Duodenal mucosa (tissue), 2 donors: ENCODE measurements around the gene CACNA1I.

Source experiments
- H3K27ac ChIP-seq: one replicate; pipeline ENCODE4 v1.7.0; 2013; ENCODE audit warnings: low read depth, low read length
- H3K27me3 ChIP-seq, 2 donors: one replicate each; pipeline ENCODE4 v1.7.0; 2013; ENCODE audit warnings: low read length in 2 of 2, control low read depth in 1 of 2; ENCODE audit not compliant: insufficient read depth in 2 of 2, control insufficient read depth in 1 of 2
- H3K36me3 ChIP-seq, 2 donors: one replicate each; pipeline ENCODE4 v1.7.0; 2013; ENCODE audit warnings: low read length in 2 of 2, control low read depth in 1 of 2; ENCODE audit not compliant: insufficient read depth in 2 of 2, control insufficient read depth in 1 of 2
- H3K4me1 ChIP-seq, 2 donors: one replicate each; pipeline ENCODE4 v1.7.0; 2013; ENCODE audit warnings: low read length in 2 of 2, control low read depth in 1 of 2; ENCODE audit not compliant: insufficient read depth in 2 of 2, control insufficient read depth in 1 of 2
- H3K4me3 ChIP-seq, 2 donors: one replicate each; pipeline ENCODE4 v1.7.0; 2013; ENCODE audit warnings: low read length in 2 of 2, low read depth in 1 of 2
- H3K9ac ChIP-seq, 2 donors: one replicate each; pipeline ENCODE4 v1.7.0; 2013; ENCODE audit warnings: low read length in 2 of 2, low read depth in 1 of 2
- H3K9me3 ChIP-seq, 2 donors: one replicate each; pipeline ENCODE4 v1.7.0; 2013; ENCODE audit warnings: low read length in 2 of 2, control low read depth in 1 of 2; ENCODE audit not compliant: control insufficient read depth in 1 of 2

Gene CACNA1I

GRCh38 chr22:39622881-39623367 is 52.4 kb downstream of the CACNA1I start:
- Histone ChIP-seq H3K27me3 (peaks cover 14 to 39% of the 10 kb centered on the region in 2 donors), H3K4me3 (no peak overlapping the region), H3K9me3 (no peaks in the 10 kb centered on the region), H3K36me3 (no peaks in the 10 kb centered on the region), H3K4me1 (no peaks in the 10 kb centered on the region), H3K9ac (no peak overlapping the region), H3K27ac (no peak overlapping the region)

GRCh38 chr22:39623603-39624500 is 53.3 kb downstream of the CACNA1I start:
- no peaks in the 10 kb centered on the region for H3K4me1 ChIP-seq
- H3K36me3 ChIP-seq: no peaks in the 10 kb centered on the region
- H3K27ac ChIP-seq: no peak overlapping the region
- H3K27me3 ChIP-seq: peaks cover 14 to 32% of the 10 kb centered on the region in 2 donors
- H3K9ac ChIP-seq: no peak overlapping the region
- H3K4me3 ChIP-seq: no peak overlapping the region
- H3K9me3 ChIP-seq: no peaks in the 10 kb centered on the region

- Histone ChIP-seq H3K36me3 (no peaks in the 10 kb centered on the region), H3K9ac (no peak overlapping the region), H3K9me3 (no peaks in the 10 kb centered on the region), H3K4me3 (no peak overlapping the region), H3K27me3 (peaks cover 14 to 29% of the 10 kb centered on the region in 2 donors), H3K4me1 (no peaks in the 10 kb centered on the region), H3K27ac (no peak overlapping the region)
Observed at GRCh38 chr22:39624501-39624821, 53.9 kb downstream of the CACNA1I start.

DNA sequence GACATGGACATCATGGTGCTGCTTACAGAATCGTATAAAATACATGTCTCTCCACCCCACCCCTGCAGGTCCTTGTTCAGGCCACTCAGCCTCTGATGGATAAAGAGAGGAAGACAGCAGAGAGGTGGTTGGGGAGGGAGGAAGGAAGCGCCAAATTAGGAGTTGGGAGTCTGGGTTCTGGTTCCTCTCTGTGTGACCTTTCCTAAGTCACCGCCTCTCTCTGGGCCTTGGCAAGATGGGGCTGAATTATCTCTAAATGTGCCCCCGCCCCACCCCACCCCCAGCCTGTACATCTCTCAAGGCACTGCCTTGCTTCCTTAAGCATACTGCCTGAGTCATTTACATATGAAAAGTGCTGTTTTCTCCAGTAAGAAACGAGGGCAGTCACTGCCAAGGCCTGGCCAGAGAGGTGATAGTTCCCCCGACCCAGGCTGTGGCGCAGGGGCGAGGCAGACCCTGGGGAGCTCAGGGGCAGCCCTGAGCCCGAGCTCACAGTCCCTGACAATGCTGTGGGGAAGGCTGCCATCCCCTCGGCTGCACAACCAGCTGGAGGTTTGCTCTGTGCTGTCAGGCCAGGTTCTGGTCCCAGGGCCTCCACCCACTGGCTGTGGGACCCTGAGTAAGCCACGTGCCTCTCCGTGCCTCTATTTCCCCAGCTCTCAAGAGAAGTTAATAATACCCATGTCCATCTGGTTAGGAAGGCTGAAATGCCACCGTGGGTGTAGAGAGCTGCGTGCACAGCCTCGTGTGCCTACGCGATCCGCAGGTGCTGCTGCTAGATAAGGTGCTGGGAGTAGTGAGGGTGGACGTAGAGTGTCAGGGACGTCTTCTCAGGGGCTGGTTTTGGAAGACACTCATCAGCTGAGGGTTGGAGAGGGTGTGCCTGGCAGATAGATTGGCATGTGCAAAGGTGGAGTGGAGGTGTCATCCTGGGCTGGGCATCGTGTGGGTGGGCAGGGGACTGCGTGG is 55.3 kb downstream of the CACNA1I start:
- Histone ChIP-seq H3K9ac (no peak overlapping the region), H3K27ac (no peak overlapping the region), H3K36me3 (no peaks in the 10 kb centered on the region), H3K4me3 (no peak overlapping the region), H3K27me3 (peaks cover 14 to 25% of the 10 kb centered on the region in 2 donors), H3K4me1 (no peaks in the 10 kb centered on the region), H3K9me3 (no peaks in the 10 kb centered on the region)

DNA sequence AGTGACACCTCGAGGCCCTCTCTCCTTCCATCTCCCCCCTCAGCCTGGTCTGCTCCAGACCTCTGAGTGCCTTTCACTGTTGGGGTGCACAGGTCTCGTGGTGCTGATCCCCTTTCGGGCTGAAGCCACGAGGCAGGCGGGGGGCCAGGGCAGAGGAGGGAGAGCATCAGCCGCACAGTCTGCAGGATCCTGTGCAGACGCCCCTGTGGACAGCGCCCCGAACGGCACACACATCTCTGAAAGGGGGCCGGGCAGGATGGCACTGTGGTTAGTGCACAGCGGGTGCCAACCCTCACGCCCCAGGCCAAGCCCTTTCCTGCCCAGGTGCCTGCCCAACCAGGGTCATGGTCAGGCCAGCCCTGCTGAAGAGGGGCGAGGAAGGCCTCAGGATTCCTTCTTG is 56.7 kb downstream of the CACNA1I start:
- no peak overlapping the region for H3K9ac ChIP-seq
- H3K36me3 ChIP-seq: no peaks in the 10 kb centered on the region
- no peaks in the 10 kb centered on the region for H3K4me1 ChIP-seq
- H3K4me3 ChIP-seq: no peak overlapping the region
- H3K9me3 ChIP-seq: no peaks in the 10 kb centered on the region
- no peak overlapping the region for H3K27ac ChIP-seq
- H3K27me3 ChIP-seq: peaks cover 14 to 22% of the 10 kb centered on the region in 2 donors

DNA sequence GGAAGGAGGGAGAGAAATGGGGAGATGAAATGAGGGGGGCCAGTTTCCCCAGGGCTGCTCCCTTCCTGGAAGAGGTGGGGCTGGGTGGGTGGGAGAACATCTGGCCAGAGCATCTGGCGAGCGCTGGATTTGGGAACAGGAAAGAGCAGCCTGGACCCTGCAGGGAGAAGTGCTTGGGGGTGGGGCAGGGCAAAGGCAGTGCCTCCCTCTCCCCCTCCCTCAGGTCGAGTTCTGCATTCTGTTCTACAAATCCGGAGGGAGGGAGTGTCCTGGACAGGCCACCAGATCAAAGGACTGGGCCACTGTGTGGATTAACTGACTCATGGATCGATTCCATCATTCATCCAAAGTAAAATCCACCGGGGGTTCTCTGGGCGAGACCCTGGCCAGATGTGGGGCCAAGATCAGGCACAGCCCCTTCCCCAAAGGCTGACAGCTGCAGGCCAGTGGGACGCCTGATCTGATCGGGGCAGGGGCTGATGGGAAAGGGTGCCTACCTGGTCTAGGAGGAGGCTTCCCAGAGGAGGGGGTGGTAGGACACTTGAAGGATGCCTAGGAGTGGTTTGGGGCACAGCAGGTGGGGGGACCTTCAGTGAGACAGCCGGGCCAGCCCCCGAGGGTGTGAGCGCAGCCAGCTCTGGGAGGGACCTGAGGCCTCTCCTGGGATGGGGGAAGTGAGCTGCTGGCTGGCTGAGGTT is 57.5 kb downstream of the CACNA1I start:
- peaks cover 13 to 22% of the 10 kb centered on the region in 2 donors for H3K27me3 ChIP-seq

DNA sequence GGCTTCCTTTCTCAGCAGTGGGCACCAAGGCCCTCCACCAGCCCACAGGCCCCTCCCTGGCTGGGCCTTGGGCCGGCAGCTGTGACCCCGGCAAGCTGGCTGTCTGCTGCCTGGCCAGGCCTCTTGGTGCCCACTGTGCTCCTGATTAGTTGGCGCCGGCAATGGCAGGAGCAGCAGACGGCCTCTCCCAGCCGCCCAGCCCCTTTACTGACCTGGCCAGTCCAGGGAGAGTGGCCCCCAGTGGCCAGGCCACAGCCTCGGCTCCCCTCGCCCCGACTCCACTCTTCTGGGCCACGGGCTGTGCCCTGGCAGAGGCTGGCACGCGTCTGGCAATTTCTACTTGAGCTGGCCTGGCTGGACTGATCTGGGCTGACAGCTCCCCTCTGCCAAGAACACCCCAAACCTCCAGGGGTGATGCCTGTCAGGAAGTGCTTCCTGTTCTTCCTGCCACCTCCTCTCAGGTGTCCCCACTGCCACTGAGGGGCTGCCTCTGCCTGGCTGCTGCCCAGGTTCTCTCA is 58.1 kb downstream of the CACNA1I start:
- no peak overlapping the region for H3K27ac ChIP-seq

More for the DNA sequence above, 57.5 kb downstream of the CACNA1I start:
- H3K27ac ChIP-seq: no peak overlapping the region
- H3K9ac ChIP-seq: no peak overlapping the region
- H3K4me1 ChIP-seq: no peaks in the 10 kb centered on the region
- no peaks in the 10 kb centered on the region for H3K36me3 ChIP-seq
- H3K4me3 ChIP-seq: no peak overlapping the region
- H3K9me3 ChIP-seq: no peaks in the 10 kb centered on the region

DNA sequence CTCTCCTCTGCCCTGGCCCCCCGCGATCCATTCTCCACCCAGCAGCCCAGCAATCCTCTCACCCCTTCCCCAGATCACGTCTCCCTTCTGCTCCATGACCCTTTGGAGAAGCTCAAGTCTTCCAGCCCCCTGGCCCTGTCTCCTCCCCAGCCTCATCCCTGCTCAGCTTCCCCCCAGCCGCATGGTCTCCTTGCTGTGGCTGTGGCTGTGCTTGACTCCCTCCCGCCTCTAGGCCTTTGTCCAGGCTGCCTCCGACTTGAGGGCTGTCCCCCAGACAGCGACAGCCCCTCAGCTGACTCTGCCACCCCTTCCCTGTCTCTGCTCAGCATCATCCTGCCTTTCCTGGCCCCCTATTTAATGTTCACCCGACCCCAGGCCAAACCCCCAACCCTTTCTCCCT is 59.3 kb downstream of the CACNA1I start:
- Histone ChIP-seq H3K27ac (no peak overlapping the region), H3K4me3 (no peak overlapping the region), H3K36me3 (no peaks in the 10 kb centered on the region), H3K4me1 (no peaks in the 10 kb centered on the region), H3K27me3 (peaks cover 0 to 7% of the 10 kb centered on the region in 2 donors), H3K9ac (no peak overlapping the region), H3K9me3 (no peaks in the 10 kb centered on the region)

More for the DNA sequence above, 58.1 kb downstream of the CACNA1I start:
- Histone ChIP-seq H3K4me1 (no peaks in the 10 kb centered on the region), H3K27me3 (peaks cover 8 to 16% of the 10 kb centered on the region in 2 donors), H3K4me3 (no peak overlapping the region), H3K9ac (no peak overlapping the region), H3K36me3 (no peaks in the 10 kb centered on the region), H3K9me3 (no peaks in the 10 kb centered on the region)

DNA sequence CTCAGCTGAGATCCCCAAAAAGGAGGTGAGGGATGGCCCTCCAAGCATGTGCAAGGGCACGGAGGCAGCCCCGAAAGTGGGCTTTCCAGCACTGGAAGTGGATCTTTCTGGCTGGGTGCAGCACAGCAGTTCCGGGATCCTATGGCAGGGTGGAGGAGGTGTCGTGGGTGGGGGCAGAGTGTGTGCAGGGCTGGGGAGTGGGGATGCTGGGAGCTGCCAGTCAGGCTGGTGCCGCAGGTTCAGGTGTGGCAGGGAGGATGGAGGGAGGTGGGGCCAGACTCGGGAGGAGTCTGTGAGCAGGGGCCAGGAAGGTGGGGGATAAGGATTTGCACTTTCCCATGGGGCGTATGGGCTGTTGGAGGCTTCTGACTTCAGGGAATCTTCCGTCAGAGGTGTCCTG is 60.2 kb downstream of the CACNA1I start:
- Histone ChIP-seq H3K27me3 (peaks cover 0 to 7% of the 10 kb centered on the region in 2 donors), H3K9me3 (no peaks in the 10 kb centered on the region), H3K36me3 (no peaks in the 10 kb centered on the region), H3K27ac (no peak overlapping the region), H3K4me1 (no peaks in the 10 kb centered on the region), H3K4me3 (no peak overlapping the region), H3K9ac (no peak overlapping the region)
